B cell (primary cell): ENCODE data around the gene DENND1A. TPM values are rescaled to one million over a fixed set of nuclear protein-coding genes. Genes with fewer than 3 reads are reported as not detected.

Source experiments
- ATAC-seq: fragments of 200-7000 bp; cut with Tn5 transposase; one replicate; pipeline ENCODE4 v1.10.0; 2021; ENCODE audit warnings: low read depth, mild to moderate bottlenecking, moderate number of reproducible peaks, moderate library complexity
- CTCF ChIA-PET: fragments of 350-600 bp; sonication (Branson Sonifier 250); formaldehyde crosslinking; loops from one replicate; lab custom pipeline; 2021; ENCODE audit warnings: antibody characterized with exemption, inconsistent platforms; lab: Charles Lee
- POLR2A ChIA-PET: fragments of 350-600 bp; sonication (Branson Sonifier 250); formaldehyde crosslinking; loops from one replicate; lab custom pipeline; 2021; ENCODE audit warnings: antibody characterized with exemption; lab: Charles Lee
- DNase-seq: peaks from one replicate; pipeline ENCODE4 v3.0.0; 2013
- H2AFZ ChIP-seq: 2 replicates; pipeline ENCODE4 v1.6.1; 2012; ENCODE audit warnings: mild to moderate bottlenecking, low read depth, low read length; ENCODE audit not compliant: insufficient read depth, poor library complexity, severe bottlenecking
- H3K27ac ChIP-seq, 2 donors: 1 replicate in 1 of 2; 2 replicates in 1 of 2; pipeline ENCODE4 v1.5.1; 2012 to 2013; ENCODE audit warnings: low read length in 2 of 2, mild to moderate bottlenecking in 2 of 2, moderate library complexity in 1 of 2
- H3K27me3 ChIP-seq, 4 experiments: fragments of 200-600 bp in 1 of 4; sonication (generic) in 1 of 4; replicated peaks in 1 of 4; 1 replicate in 2 of 4; 2 replicates in 2 of 4; pipeline versions ENCODE4 v1.6.1 to v1.7.0; 2013 to 2016; ENCODE audit warnings: low read length in 3 of 4, mild to moderate bottlenecking in 2 of 4, mixed read lengths in 1 of 4, moderate library complexity in 1 of 4; ENCODE audit not compliant: insufficient read depth in 4 of 4, control insufficient read depth in 3 of 4; ENCODE audit errors: control extremely low read depth in 1 of 4
- H3K36me3 ChIP-seq, 2 experiments: replicated peaks in 1 of 2; 1 replicate in 1 of 2; 2 replicates in 1 of 2; pipeline versions ENCODE4 v1.6.1 to v1.7.1; 2013; ENCODE audit warnings: low read length in 1 of 2; ENCODE audit not compliant: insufficient read depth in 2 of 2, control insufficient read depth in 1 of 2; ENCODE audit errors: control extremely low read depth in 1 of 2, extremely low read depth in 1 of 2
- H3K4me1 ChIP-seq, 2 donors: fragments of 200-600 bp in 1 of 2; sonication (generic) in 1 of 2; 1 replicate in 1 of 2; 2 replicates in 1 of 2; pipeline versions ENCODE4 v1.5.1 to v1.6.1; 2013 to 2017; ENCODE audit warnings: low read length in 2 of 2; ENCODE audit not compliant: control insufficient read depth in 2 of 2, insufficient read depth in 2 of 2
- H3K4me2 ChIP-seq: replicated peaks from 2 replicates; pipeline ENCODE3; 2012; ENCODE audit warnings: mild to moderate bottlenecking, low read depth, low read length; ENCODE audit not compliant: poor library complexity, severe bottlenecking
- H3K4me3 ChIP-seq, 5 experiments: fragments of 200-600 bp in 1 of 5; sonication (generic) in 1 of 5; 1 replicate in 3 of 5; 2 replicates in 2 of 5; pipeline versions ENCODE4 v1.5.1 to v1.7.0; 2011 to 2016; ENCODE audit warnings: low read length in 4 of 5, mild to moderate bottlenecking in 4 of 5, low read depth in 2 of 5, control low read depth in 1 of 5, moderate library complexity in 1 of 5; ENCODE audit not compliant: insufficient read depth in 1 of 5; ENCODE audit errors: control extremely low read depth in 1 of 5, extremely low read depth in 1 of 5
- H3K79me2 ChIP-seq: fragments of 200-600 bp; sonication (generic); one replicate; pipeline ENCODE4 v1.6.0; 2016; ENCODE audit warnings: low read length; ENCODE audit not compliant: control insufficient read depth, insufficient read depth
- H3K9ac ChIP-seq: fragments of 200-600 bp; sonication (generic); 2 replicates; pipeline ENCODE4 v1.6.1; 2017; ENCODE audit warnings: mild to moderate bottlenecking, low read length, moderate library complexity
- H3K9me3 ChIP-seq, 3 donors: one replicate each; pipeline versions ENCODE4 v1.6.1 to v1.7.1; 2013; ENCODE audit warnings: low read length in 2 of 3; ENCODE audit not compliant: control insufficient read depth in 2 of 3, insufficient read depth in 1 of 3; ENCODE audit errors: control extremely low read depth in 1 of 3
- H4K20me1 ChIP-seq: 2 replicates; pipeline ENCODE4 v1.6.0; 2012; ENCODE audit warnings: mild to moderate bottlenecking, low read length; ENCODE audit not compliant: insufficient read depth, control insufficient read depth, poor library complexity, severe bottlenecking
- H3K27ac Mint-ChIP-seq: one replicate; pipeline ENCODE4 v1.8.0; 2021; ENCODE audit warnings: mixed read lengths
- H3K27me3 Mint-ChIP-seq: one replicate; pipeline ENCODE4 v1.8.0; 2021; ENCODE audit warnings: mixed read lengths
- H3K4me1 Mint-ChIP-seq: one replicate; pipeline ENCODE4 v1.8.0; 2021; ENCODE audit warnings: mixed read lengths
- H3K4me3 Mint-ChIP-seq: one replicate; pipeline ENCODE4 v1.8.0; 2021; ENCODE audit warnings: mixed read lengths
- H3K9me3 Mint-ChIP-seq: one replicate; pipeline ENCODE4 v1.8.0; 2022; ENCODE audit warnings: mixed read lengths; ENCODE audit not compliant: insufficient read depth
- EZH2 ChIP-seq: IDR thresholded peaks from 2 replicates; pipeline ENCODE4 v1.6.1; 2012; ENCODE audit warnings: borderline replicate concordance, low read depth, mild to moderate bottlenecking, moderate library complexity, low read length; ENCODE audit not compliant: insufficient read depth, poor library complexity, severe bottlenecking
- WGBS: methylation state at CpG from one replicate; pipeline ENCODE4 v1.1.5; 2013; ENCODE audit warnings: missing lambda C conversion rate; ENCODE audit not compliant: insufficient coverage; 5-methylcytosine and 5-hydroxymethylcytosine counted together
- intact Hi-C: fragments of 100-400 bp; cut with micrococcal nuclease; formaldehyde crosslinking; loops from one replicate; pipeline ENCODE4 v1.10.0; 2022
- polyA plus RNA-seq: library from polyadenylated mRNA; depleted of rRNA; stranded (reverse); fragments of >200 nt; gene quantifications from 2 replicates; pipeline ENCODE4 v1.2.3, GENCODE V29; 2012
- total RNA-seq, 2 donors: library from RNA; stranded (reverse); fragments of 120-200 nt in 1 of 2; gene quantifications; 1 replicate in 1 of 2; 2 replicates in 1 of 2; pipeline versions ENCODE4 v1.2.3 to v1.2.4, GENCODE V29; 2013 to 2022
- TF ChIP-seq, protein P1 (sequence below): fragments of 200-600 bp; IDR thresholded peaks from one replicate; pipeline ENCODE4 v1.8.0; 2022; ENCODE audit warnings: antibody characterized with exemption, mild to moderate bottlenecking

Gene DENND1A
- total and polyA plus RNA-seq, 2 donors (not counting 1 experiment from before 2014, with no cell fraction given), result 10.8 to 26.0 TPM

- no peaks in the 10 kb centered on the region for H3K79me2 ChIP-seq
- no peak overlapping the region for H3K9ac ChIP-seq
- H4K20me1 ChIP-seq, result no peaks in the 10 kb centered on the region
- peaks cover 21% of the 10 kb centered on the region for H3K4me1 Mint-ChIP-seq
- ATAC-seq (no peak), DNase-seq (no peak)
- CTCF ChIA-PET, result interaction anchor here (1.1 to 1.9 kb wide), 3 partner anchors 9 to 279 kb away, joined by 4 to 16 read pairs (median 7); no protein-coding TSS in a partner anchor
- no peak overlapping the region for H3K27ac Mint-ChIP-seq
- peaks cover 6 to 12% of the 10 kb centered on the region in 2 donors for H3K4me1 ChIP-seq
- WGBS, result no CpG with 5 or more reads among the region's 2 CpGs
- no peaks in the 10 kb centered on the region for H3K9me3 Mint-ChIP-seq
- no peak for TF ChIP-seq EZH2
- TF ChIP-seq, protein P1, sequence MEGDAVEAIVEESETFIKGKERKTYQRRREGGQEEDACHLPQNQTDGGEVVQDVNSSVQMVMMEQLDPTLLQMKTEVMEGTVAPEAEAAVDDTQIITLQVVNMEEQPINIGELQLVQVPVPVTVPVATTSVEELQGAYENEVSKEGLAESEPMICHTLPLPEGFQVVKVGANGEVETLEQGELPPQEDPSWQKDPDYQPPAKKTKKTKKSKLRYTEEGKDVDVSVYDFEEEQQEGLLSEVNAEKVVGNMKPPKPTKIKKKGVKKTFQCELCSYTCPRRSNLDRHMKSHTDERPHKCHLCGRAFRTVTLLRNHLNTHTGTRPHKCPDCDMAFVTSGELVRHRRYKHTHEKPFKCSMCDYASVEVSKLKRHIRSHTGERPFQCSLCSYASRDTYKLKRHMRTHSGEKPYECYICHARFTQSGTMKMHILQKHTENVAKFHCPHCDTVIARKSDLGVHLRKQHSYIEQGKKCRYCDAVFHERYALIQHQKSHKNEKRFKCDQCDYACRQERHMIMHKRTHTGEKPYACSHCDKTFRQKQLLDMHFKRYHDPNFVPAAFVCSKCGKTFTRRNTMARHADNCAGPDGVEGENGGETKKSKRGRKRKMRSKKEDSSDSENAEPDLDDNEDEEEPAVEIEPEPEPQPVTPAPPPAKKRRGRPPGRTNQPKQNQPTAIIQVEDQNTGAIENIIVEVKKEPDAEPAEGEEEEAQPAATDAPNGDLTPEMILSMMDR, result no peak
- no peaks in the 10 kb centered on the region for H3K27me3 ChIP-seq
- H3K27me3 Mint-ChIP-seq, result no peaks in the 10 kb centered on the region
- no peaks in the 10 kb centered on the region for H3K36me3 ChIP-seq
- no peak overlapping the region for H3K4me2 ChIP-seq
- POLR2A ChIA-PET, result interaction anchor here (0.7 kb wide), 1 partner anchor 157 kb away, joined by 3 read pairs; no protein-coding TSS in a partner anchor
- intact Hi-C loops, result loop anchor here (10.0 kb wide), 1 partner anchor 364 kb away; no protein-coding TSS in a partner anchor
- H3K4me3 ChIP-seq, result no peak overlapping the region
- no peak overlapping the region for H2AFZ ChIP-seq
- H3K27ac ChIP-seq, result no peak overlapping the region
- no peak overlapping the region for H3K4me3 Mint-ChIP-seq
- H3K9me3 ChIP-seq, result no peaks in the 10 kb centered on the region
Measured at GRCh38 chr9:123359106-123359505, 570.8 kb downstream of the DENND1A start.

DNA sequence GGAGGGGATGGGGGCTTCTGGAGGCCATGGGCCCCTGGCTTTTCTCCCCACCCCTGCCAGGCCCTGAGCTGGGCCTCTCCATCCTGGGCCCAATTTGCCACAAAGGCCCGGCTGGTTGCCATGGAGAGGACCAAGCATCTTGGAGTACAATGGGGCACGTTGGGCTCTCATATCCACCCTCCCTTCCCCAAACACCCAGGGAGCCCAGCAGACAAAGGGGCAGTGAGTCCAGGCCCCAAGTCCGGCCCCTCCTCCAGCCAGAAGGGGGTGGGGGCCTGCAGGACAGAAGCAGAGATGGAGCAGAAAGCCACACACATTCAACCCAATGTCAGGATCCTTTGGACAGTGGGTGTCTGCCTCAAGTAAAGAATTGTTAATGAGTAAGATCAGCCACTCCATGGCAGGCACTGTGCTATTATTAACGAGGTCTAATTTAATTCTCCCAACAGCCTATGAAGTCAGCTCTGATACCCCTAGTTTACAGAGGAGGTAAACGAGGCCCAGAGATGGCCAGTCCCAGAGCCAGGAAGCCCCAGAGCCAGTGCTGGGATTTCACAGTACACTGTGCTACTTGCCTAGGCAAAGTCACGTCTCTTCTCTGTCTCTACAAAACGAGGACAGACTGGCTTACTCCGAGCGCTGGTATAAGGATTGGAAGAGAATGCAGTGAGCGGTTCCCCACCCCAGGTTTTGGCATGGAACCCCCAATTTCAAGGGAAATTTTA is 571.6 kb downstream of the DENND1A start:
- no peak for ATAC-seq
- intact Hi-C loops, result loop anchor here (10.0 kb wide), 1 partner anchor 364 kb away; no protein-coding TSS in a partner anchor
- no peaks in the 10 kb centered on the region for H3K27me3 Mint-ChIP-seq
- Histone ChIP-seq H3K4me3 (no peak overlapping the region), H3K27ac (no peak overlapping the region), H3K79me2 (no peaks in the 10 kb centered on the region), H3K9me3 (no peaks in the 10 kb centered on the region), H3K9ac (no peak overlapping the region), H3K4me1 (peaks cover 12 to 17% of the 10 kb centered on the region in 2 donors), H3K36me3 (no peaks in the 10 kb centered on the region), H4K20me1 (no peaks in the 10 kb centered on the region), H3K4me2 (no peak overlapping the region), H3K27me3 (peaks cover 0 to under 1% (median 0%) of the 10 kb centered on the region in 4 experiments), H2AFZ (no peak overlapping the region)
- 88% methylated on average over 5 of the region's 10 CpGs for whole genome bisulfite sequencing
- H3K9me3 Mint-ChIP-seq, result no peaks in the 10 kb centered on the region
- DNase-seq, result no peak
- ChIA-PET POLR2A (no interaction called here), CTCF (interaction anchor here (1.7 kb wide), 1 partner anchor 278 kb away, joined by 7 read pairs; no protein-coding TSS in a partner anchor)
- no peak overlapping the region for H3K27ac Mint-ChIP-seq
- no peak for TF ChIP-seq EZH2
- TF ChIP-seq, protein P1, result no peak
- H3K4me3 Mint-ChIP-seq, result no peak overlapping the region
- peaks cover 24% of the 10 kb centered on the region for H3K4me1 Mint-ChIP-seq
